GM12874 (cell line): ENCODE measurements around the gene SCYL3.

Experiments used
- TF ChIP-seq, protein P1 (sequence below): IDR thresholded peaks from 2 replicates; pipeline ENCODE4 v1.5.1; 2011; ENCODE audit warnings: low read depth, mild to moderate bottlenecking, control low read depth, low read length, moderate library complexity; ENCODE audit not compliant: insufficient read depth

SCYL3 gene

DNA sequence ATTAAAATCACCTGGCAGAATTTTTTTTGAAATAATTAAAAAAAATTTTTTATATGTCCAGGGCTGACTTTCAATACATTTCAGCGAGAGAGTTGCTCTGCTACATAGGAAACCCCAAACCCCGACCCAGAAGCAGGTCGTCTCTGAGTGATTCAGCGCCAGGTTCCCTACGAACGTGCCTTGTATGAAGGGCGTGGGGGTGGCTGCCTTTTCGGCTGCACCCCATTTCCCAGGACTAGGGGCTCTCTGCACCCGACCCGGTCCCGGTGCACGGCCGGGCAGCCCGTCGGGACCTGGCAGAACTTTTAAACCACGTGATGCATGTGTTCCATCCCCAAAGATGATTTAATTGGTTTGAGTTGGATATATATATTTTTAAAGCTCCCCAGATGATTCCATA lies 15.8 kb upstream of the SCYL3 start:
- TF ChIP-seq, protein P1, sequence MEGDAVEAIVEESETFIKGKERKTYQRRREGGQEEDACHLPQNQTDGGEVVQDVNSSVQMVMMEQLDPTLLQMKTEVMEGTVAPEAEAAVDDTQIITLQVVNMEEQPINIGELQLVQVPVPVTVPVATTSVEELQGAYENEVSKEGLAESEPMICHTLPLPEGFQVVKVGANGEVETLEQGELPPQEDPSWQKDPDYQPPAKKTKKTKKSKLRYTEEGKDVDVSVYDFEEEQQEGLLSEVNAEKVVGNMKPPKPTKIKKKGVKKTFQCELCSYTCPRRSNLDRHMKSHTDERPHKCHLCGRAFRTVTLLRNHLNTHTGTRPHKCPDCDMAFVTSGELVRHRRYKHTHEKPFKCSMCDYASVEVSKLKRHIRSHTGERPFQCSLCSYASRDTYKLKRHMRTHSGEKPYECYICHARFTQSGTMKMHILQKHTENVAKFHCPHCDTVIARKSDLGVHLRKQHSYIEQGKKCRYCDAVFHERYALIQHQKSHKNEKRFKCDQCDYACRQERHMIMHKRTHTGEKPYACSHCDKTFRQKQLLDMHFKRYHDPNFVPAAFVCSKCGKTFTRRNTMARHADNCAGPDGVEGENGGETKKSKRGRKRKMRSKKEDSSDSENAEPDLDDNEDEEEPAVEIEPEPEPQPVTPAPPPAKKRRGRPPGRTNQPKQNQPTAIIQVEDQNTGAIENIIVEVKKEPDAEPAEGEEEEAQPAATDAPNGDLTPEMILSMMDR: no peak

DNA sequence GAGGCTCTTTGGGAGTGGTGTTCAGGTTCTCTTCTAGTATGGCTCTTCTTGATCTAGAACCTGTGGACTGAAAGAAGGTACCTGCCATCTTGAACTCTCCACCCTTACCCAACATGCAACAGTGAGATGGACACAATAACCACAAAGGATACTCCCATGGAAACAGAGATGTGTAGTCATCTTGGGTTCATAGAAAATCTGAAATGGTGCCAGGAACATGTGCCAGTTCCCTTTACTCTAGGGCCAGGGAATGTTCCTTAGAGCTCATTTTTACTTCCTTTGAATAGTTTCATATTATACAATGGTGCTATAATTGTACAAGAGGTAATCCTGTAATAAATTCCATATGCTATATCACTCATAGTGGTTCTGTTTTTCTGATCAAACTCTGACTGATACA lies 13.2 kb upstream of the SCYL3 start:
- TF ChIP-seq, protein P1: no peak

DNA sequence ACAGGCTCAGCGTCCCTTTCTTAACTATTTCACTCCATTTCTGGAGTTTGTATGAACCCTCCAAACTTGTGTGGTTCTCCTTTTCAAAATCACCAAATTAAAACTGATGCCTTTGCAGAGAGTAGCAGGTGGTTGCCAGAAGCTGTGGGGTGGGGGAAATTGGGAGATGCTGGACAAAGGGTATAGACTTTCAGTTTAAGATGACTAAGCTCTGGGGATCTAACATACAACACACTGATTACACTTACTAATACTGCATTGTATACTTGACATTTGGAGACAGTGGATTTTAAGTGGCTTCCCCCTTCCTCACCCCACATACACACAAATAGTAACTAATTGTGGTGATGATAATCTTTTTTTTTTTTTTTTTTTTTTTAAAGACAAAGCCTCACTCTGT lies 11.1 kb upstream of the SCYL3 start:
- TF ChIP-seq, protein P1: no peak

DNA sequence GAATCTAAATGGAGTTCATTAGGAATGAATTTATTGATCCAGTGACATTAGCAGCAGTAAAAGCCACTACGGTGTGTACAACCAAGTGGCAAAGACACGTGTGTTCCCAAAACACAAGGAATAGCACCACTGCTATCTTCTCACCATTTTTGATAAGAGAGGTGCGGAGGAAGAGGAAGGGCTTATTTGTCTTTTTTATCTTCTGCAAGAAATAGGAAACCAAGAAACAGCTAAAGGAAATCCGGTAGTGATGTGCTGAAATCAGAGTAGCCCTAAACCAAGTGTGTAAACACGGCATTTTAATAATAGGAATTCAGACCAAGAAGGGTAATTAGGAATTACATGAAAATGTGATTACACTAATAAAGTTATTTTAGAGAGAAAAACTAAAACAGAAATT lies 9.1 kb upstream of the SCYL3 start:
- TF ChIP-seq, protein P1: no peak

DNA sequence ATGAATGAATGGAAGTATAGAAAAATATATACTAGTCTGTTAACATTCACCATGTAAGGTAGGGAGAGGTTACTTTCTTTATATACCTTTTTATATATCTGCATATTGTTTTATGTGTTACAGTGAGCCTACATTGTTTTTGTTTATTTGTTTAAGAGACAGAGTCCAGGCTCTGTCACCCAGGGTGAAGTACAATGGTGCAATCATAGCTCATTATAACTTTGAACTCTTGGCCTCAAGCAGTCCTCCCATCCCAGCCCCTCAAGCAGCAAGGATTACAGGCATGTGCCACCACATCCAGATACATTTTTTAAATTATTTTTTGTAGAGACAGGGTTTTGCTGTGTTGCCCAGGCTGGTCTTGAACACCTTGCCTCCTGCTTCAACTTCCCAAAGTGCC lies 7.4 kb upstream of the SCYL3 start:
- TF ChIP-seq, protein P1: no peak

DNA sequence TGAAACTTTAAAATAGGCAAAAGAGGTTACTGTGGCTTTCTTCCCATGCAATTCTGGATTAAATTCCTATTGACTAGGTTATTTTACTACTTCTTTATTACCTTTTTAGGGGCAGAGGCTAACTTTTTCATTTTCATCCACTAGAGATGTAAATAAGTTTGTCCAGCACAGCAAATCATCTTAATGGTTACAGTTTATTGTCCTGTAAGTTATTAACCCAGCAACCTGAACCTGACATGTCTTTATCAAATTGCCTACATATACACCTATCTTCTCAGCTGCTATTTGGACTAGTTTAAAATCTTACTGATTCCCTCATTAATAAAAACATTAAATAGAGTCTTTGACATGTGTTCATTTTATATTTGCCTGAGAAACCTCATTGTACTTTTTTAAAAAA lies 6.9 kb upstream of the SCYL3 start:
- TF ChIP-seq, protein P1: no peak

DNA sequence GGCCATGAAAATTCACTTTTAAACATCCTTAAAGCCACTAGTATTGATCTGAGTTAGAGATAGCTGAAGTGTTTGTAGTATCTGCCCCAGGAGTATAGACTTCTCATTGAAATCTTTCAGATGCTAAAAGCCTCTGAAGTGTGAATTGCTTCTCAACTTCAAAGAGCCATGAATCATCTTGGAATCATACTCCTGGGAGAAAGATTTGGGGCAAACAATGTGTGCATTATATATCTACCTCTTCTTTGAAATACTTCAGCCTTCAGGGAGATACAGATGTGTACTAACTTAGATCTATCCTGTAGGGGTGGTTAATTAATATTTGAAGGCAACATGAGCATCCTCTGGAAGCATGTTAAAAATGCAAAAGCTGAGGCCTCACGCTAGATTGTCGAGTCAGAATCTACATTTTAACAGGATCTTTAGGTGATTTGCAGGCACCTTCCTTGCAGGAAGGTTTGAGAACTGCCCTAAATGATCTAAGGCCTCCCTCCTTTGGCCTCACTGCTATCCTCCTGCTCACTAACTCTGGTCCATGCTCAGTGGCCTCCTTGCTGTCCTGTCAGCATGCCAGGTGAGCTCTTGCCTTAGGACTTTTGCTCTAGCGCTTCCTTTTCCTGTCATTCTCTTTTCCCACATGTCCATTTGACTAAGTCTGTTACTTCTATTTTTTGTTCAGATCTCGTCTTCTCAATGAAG lies 6.0 kb upstream of the SCYL3 start:
- TF ChIP-seq, protein P1: no peak
